ELF-1 (cell line): ENCODE data around the gene ADCY5.

Experiments used
- DNase-seq: peaks from one replicate; pipeline ENCODE4 v3.0.0-alpha.2; 2016; ENCODE audit warnings: low read depth, low spot score

The ADCY5 gene

GRCh38 chr3:123458255-123458654 lies 9.4 kb upstream of the ADCY5 start:
- no peak for DNase-seq

GRCh38 chr3:123457841-123458240 lies 9.0 kb upstream of the ADCY5 start:
- DNase-seq, result peak; percentile 19

GRCh38 chr3:123453675-123454074 lies 4.8 kb upstream of the ADCY5 start:
- DNase-seq, result no peak

- no peak for DNase-seq
Observed at GRCh38 chr3:123451186-123451585, 2.3 kb upstream of the ADCY5 start.

GRCh38 chr3:123449997-123450604 lies 1.2 kb upstream of the ADCY5 start:
- no peak for DNase-seq

GRCh38 chr3:123449102-123449996 lies 459 bp upstream of the ADCY5 start:
- DNase-seq, result peak; percentile 33

- DNase-seq, result peak; percentile 34
Observed at GRCh38 chr3:123447749-123448517, 957 bp downstream of the ADCY5 start.

- no peak for DNase-seq
Observed at GRCh38 chr3:123447416-123447748, 1.5 kb downstream of the ADCY5 start.

- no peak for DNase-seq
Observed at GRCh38 chr3:123446610-123447109, 2.2 kb downstream of the ADCY5 start.

GRCh38 chr3:123446210-123446609 lies 2.7 kb downstream of the ADCY5 start:
- no peak for DNase-seq

- DNase-seq, result no peak
Observed at GRCh38 chr3:123445702-123446101, 3.2 kb downstream of the ADCY5 start.

- no peak for DNase-seq
Observed at GRCh38 chr3:123444744-123445143, 4.1 kb downstream of the ADCY5 start.

- no peak for DNase-seq
Observed at GRCh38 chr3:123444023-123444422, 4.9 kb downstream of the ADCY5 start.

GRCh38 chr3:123442908-123443307 lies 6.0 kb downstream of the ADCY5 start:
- no peak for DNase-seq

GRCh38 chr3:123442125-123442524 lies 6.8 kb downstream of the ADCY5 start:
- DNase-seq, result no peak

- DNase-seq, result no peak
Observed at GRCh38 chr3:123439806-123440580, 8.9 kb downstream of the ADCY5 start.

GRCh38 chr3:123432832-123433523 lies 15.9 kb downstream of the ADCY5 start:
- DNase-seq, result no peak

GRCh38 chr3:123431658-123432324 lies 17.1 kb downstream of the ADCY5 start:
- no peak for DNase-seq

- DNase-seq, result no peak
Observed at GRCh38 chr3:123431007-123431657, 17.8 kb downstream of the ADCY5 start.

GRCh38 chr3:123430266-123430665 lies 18.6 kb downstream of the ADCY5 start:
- no peak for DNase-seq
